RPMI7951 (cell line): ENCODE data around the gene DHCR7. TPM values are rescaled to one million over a fixed set of nuclear protein-coding genes. Genes with fewer than 3 reads are reported as not detected.

ENCODE experiments used
- DNase-seq: peaks from one replicate; pipeline ENCODE4 v3.0.0-alpha.2; 2012; ENCODE audit warnings: low read depth
- total RNA-seq: library from RNA; depleted of rRNA; stranded (reverse); fragments of >200 nt; shearing (Covaris generic); gene quantifications from 2 replicates; pipeline ENCODE4 v1.2.3, GENCODE V29; 2014; rRNA removed

Gene DHCR7
- total RNA-seq: 24.1 and 24.4 TPM in 2 replicates

- peak; percentile 88 for DNase-seq
Measured at GRCh38 chr11:71448257-71449171, at the start of gene DHCR7. Gene DHCR7 (minus strand): TSS chr11:71448393. CDS start chr11:71444952, 3,441 bp downstream.

- DNase-seq: no peak
Measured at GRCh38 chr11:71496421-71496820, 48.2 kb upstream of the DHCR7 start.

GRCh38 chr11:71495286-71496230, 47.4 kb upstream of the DHCR7 start:
- DNase-seq: no peak

- no peak for DNase-seq
Measured at GRCh38 chr11:71491940-71492339, 43.7 kb upstream of the DHCR7 start.

GRCh38 chr11:71491531-71491930, 43.3 kb upstream of the DHCR7 start:
- no peak for DNase-seq

- no peak for DNase-seq
Measured at GRCh38 chr11:71490731-71491390, 42.7 kb upstream of the DHCR7 start.

- no peak for DNase-seq
Measured at GRCh38 chr11:71490044-71490730, 42.0 kb upstream of the DHCR7 start.

- peak; percentile 71 for DNase-seq
Measured at GRCh38 chr11:71489311-71490043, 41.3 kb upstream of the DHCR7 start.

GRCh38 chr11:71488681-71489270, 40.6 kb upstream of the DHCR7 start:
- DNase-seq: no peak

- DNase-seq: no peak
Measured at GRCh38 chr11:71486320-71486719, 38.1 kb upstream of the DHCR7 start.

- no peak for DNase-seq
Measured at GRCh38 chr11:71485466-71485865, 37.3 kb upstream of the DHCR7 start.

GRCh38 chr11:71485063-71485399, 36.8 kb upstream of the DHCR7 start:
- DNase-seq: no peak

GRCh38 chr11:71484248-71485062, 36.3 kb upstream of the DHCR7 start:
- DNase-seq: no peak

- DNase-seq: no peak
Measured at GRCh38 chr11:71483692-71484091, 35.5 kb upstream of the DHCR7 start.

- no peak for DNase-seq
Measured at GRCh38 chr11:71482746-71483364, 34.7 kb upstream of the DHCR7 start.

- no peak for DNase-seq
Measured at GRCh38 chr11:71482216-71482615, 34.0 kb upstream of the DHCR7 start.

- DNase-seq: no peak
Measured at GRCh38 chr11:71481101-71481960, 33.1 kb upstream of the DHCR7 start.

- DNase-seq: no peak
Measured at GRCh38 chr11:71478528-71478840, 30.3 kb upstream of the DHCR7 start.
